Cortex of kidney (tissue), 1 donor: ENCODE measurements around the gene RPTOR.

ENCODE experiments used
- DNase-seq: peaks from one replicate; lab custom pipeline; 2025; lab: John Stamatoyannopoulos, UW

RPTOR gene

GRCh38 chr17:80588702-80589383 lies 44.2 kb downstream of the RPTOR start:
- no peak for DNase-seq

- DNase-seq, result no peak
These were observed 47.1 kb downstream of the RPTOR start for GRCh38 chr17:80591788-80592187.

GRCh38 chr17:80592243-80592642 lies 47.6 kb downstream of the RPTOR start:
- no peak for DNase-seq

GRCh38 chr17:80593181-80593580 lies 48.5 kb downstream of the RPTOR start:
- no peak for DNase-seq

DNA sequence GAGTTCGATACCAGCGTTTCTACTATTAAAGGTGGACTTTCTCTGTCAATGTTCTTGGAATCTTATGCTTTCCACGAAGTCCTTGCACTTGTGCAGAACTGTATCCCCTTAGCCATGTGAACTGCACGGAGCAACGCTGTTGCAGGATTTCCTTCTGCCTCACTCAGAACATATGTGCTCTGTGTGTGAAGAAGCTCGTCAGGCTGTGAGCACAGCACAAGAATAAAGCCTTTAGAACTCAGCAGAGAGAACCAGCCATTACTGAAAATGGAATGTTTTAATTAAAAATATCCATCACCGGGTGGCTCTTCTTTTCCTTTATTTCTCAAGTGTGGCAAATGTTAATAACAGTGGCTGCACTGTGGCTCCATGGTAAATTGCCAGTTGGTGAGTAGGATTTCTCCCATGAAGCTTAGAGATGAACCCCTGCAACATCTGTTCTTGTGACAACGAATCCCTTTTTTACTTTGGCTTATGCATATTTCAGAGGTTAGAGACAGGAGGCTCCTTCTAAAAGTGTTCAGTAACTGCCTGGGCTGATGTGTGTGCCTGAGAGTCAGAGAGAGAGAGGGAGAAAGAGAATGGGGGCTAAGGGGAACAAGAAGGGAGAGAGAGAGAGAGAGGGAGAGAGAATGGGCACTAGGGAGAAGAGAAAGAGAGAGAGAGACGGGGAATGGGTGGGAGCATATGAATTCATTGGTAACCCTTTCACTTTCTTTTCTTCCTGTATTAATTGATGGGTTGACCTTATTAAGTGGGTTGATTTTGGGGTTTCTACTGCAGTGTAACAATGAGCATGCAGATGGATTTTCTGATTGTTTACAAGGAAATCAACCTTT lies 50.0 kb downstream of the RPTOR start:
- DNase-seq, result no peak

GRCh38 chr17:80596760-80597608 lies 52.3 kb downstream of the RPTOR start:
- no peak for DNase-seq

DNA sequence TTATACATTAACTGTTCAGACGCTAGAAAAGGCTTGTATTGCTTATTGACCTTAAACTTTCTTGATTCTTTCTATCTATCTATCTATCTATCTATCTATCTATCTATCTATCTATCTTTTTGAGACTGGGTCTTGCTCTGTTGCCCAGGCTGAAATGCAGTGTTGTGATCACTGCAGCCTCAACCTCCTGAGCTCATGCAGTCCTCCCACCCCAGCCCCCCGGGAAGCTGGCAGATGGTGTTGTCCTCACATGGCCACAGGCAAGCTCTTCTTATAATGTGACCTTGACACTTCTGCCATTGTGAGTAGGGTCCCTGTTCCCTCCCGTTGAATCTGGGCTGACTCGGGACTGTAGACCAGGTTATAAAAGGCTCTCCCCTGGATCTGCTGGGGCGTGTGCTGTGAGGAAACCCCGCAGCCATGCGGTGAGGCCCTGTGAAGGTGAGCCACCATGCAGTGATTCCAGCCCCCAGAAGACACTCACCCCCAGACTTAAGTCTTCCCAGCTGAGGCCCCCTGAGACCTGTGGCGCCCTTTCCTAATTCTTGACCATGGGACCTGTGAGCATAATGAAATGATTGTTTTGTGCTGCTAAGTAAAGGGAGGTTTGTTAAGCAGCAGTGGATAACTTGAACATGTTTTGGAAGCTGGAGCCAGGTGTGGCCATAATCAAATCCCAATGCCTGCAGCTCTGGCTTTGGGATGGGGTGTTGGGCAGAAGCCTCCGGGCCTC lies 54.3 kb downstream of the RPTOR start:
- DNase-seq, result no peak

DNA sequence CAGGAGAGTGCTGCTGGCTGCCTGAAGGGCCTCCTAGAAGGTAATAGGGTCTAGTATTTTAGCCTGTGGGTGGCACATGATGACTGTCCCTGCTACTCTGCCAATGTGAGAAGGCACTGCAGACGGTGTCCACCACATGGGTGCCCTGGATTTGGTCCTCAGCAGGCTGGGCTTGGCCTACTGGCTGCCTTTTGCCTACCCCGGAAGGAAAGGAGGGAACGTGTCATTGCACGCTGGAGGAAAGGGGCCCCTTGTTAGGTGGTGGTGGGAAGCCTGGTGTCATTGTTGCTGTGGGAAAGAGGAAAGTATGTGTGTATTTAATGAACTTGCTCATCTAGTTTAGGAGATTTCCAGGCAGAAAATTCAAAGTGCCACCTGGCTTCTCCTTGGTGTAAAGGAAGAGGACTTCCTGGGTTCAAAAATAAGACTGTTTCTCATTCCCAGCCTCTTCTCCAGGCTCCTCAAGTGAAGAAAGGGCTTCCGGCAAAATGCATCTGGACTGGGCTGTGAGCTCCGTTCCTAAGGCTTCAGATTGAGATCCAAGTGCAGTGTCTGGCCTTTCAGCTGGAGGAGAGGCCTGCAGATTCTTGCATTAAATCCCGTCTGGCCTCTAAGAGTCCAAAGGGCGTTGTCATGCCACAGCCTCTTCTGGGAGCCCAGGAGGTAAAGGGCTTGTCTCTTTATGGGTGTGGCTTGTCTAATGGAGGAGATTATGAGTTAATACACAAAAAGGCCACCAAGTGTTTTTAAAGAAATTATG lies 55.1 kb downstream of the RPTOR start:
- DNase-seq, result no peak

- DNase-seq, result no peak
These were observed 56.5 kb downstream of the RPTOR start for GRCh38 chr17:80601146-80601545.

DNA sequence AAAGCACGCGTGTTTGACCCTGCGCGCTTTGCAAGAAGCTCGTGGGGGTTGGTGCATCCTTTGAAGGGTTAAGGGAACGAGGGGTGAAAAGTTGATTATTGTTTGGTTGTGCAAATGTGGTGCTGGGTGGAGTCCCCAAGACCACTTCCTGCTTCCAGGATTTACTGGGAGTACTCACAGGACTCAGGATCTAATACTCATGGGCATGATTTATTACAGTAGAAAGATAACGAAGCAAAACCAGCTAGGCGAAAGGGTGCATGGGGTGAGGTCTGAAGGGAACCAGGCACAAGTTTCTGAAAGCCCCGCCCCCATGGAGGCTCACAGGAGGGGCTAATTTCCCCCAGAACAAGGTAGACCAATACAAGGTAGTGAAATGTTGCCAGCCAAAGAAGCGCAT lies 58.8 kb downstream of the RPTOR start:
- no peak for DNase-seq

DNA sequence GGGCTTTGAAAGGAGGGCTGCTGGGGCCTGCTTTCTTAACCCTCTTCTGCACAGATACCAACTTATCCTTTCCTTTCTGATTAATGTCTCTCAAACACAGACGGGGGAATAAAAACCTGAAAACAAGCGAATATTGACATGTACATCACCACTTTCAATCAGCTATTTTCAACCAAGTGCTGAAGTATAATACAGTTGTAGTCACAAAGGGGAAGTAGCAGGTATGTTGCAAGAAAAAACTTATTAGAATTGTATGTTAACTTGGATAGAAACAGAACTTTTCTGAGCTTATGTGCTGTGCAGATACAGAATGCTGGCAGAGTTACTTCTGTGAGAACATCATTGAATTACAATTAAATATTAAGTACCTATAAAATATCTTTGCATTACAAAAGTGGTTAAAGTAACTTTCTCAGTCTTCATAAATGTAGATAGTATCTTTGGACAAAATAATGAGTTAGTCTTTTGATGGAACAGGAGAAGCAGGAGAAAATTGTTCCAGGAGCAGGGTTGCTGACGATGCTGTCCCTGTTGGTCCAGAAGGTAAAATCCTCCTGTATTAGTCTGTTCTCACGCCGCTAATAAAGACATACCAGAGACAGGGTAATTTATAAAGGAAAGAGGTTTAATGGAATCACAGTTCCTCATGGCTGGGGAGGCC lies 59.5 kb downstream of the RPTOR start:
- no peak for DNase-seq

DNA sequence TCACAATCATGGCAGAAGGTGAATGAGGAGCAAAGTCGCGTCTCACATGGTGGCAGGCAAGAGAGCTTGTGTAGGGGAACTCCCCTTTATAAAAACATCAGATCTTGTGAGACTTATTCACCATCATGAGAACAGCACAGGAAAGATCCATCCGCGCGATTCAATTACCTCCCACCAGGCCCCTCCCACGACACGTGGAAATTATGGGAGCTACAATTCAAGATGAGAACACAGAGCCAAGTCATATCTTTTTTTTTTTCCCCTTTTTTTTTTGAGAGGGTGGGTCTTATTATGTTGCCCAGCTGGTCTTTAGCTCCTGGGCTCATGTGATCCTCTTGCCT lies 60.0 kb downstream of the RPTOR start:
- DNase-seq, result no peak

DNA sequence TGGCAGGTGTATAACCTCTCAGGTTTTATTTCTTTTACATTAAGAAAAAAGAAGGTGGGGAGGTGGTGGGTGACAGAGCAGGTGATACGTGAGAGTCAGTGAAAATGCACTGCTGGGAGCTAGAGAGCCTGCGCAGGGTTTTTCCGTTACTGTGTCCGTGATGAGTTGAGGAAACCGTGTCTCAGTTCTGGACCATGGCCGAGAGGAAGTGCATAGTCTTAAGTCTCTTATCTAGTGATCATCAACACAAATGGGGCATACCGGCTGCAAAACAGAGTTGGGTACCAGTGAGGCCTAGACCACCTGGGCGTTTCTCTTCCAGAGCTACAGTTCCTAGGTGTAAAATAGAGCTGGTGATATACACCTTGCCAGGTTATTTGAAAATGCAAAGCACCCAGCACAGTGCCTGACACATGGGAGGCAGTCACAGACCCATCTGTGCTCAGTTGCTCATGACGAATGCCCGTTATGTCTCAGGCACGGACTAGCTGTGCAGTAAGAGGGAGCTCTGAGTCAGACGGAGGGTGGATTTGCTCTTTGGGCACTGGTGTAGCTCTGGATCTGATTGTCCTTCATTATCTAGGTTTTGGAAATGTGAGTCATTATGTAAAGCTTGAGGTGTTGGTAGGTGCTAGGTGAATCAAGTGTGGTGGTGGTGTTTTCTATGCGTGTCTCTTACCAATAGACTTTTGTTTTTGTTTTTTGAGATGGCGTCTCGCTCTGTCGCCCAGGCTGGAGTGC lies 60.9 kb downstream of the RPTOR start:
- DNase-seq, result no peak

DNA sequence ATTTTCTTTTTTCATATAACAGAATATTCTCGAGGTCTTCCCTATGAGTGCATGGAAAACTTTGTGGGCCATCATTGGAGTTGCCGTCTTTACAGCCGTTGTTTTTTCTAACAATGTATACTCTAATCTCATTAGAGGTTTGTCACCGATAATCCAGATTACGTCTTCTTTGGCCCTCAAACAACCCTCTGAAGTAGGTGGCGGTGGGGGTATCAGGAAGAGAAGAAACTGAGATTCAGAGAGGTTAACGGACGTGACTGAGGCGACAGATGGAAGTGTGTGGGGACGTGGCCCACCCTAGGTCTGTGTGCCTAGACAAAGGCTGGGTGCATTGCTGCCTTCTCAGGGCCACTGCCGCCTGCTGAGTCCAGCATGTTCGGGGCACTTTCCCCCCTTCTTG lies 63.7 kb downstream of the RPTOR start:
- DNase-seq, result no peak

DNA sequence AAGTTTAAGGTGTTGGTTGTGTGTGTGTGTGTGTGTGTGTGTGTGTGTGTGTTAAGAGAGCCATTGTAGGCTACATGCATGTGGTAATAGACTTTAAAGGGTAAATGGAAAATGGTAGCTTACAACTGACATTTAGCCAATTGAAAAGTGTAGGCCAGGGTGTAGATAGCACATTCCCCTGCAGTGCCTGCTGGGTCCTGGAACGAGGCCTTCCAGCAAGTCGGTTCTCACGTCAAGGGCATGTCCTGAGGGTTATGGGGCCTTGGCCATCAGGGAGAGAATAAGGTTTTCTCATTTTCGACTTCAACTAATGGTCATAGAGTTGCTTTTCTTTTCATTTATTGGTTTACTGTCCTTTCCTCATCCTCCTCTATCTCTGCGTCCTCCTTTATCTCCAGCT lies 65.1 kb downstream of the RPTOR start:
- no peak for DNase-seq

GRCh38 chr17:80611816-80612215 lies 67.2 kb downstream of the RPTOR start:
- no peak for DNase-seq

- no peak for DNase-seq
These were observed 68.5 kb downstream of the RPTOR start for GRCh38 chr17:80612997-80613731.

GRCh38 chr17:80613732-80614071 lies 69.1 kb downstream of the RPTOR start:
- no peak for DNase-seq

GRCh38 chr17:80614332-80615047 lies 69.9 kb downstream of the RPTOR start:
- no peak for DNase-seq
